NCI-H187 (cell line): Measurements from ENCODE around the gene CALR.

ENCODE experiments used
- DNase-seq, 2 experiments: peaks; one replicate each; lab custom pipeline; 2025; lab: John Stamatoyannopoulos, UW

The CALR gene

GRCh38 chr19:12979974-12980373 is 41.6 kb downstream of the CALR start:
- no peak for DNase-seq

GRCh38 chr19:12982648-12983047 is 44.2 kb downstream of the CALR start:
- DNase-seq: no peak

- no peak for DNase-seq
Observed at GRCh38 chr19:12983091-12983490, 44.7 kb downstream of the CALR start.

- DNase-seq: peak; percentile 22 to 28
Observed at GRCh38 chr19:12983542-12984142, 45.2 kb downstream of the CALR start.

GRCh38 chr19:12984143-12984627 is 45.8 kb downstream of the CALR start:
- no peak for DNase-seq

GRCh38 chr19:12984683-12985048 is 46.3 kb downstream of the CALR start:
- no peak for DNase-seq

- DNase-seq: no peak
Observed at GRCh38 chr19:12985049-12985776, 46.8 kb downstream of the CALR start.

GRCh38 chr19:12986726-12987125 is 48.3 kb downstream of the CALR start:
- no peak for DNase-seq

GRCh38 chr19:12987190-12987589 is 48.8 kb downstream of the CALR start:
- no peak for DNase-seq

- no peak for DNase-seq
Observed at GRCh38 chr19:12987781-12988180, 49.4 kb downstream of the CALR start.

GRCh38 chr19:12990431-12990830 is 52.0 kb downstream of the CALR start:
- no peak for DNase-seq

- no peak for DNase-seq
Observed at GRCh38 chr19:12990853-12991252, 52.4 kb downstream of the CALR start.

- DNase-seq: no peak
Observed at GRCh38 chr19:12991296-12991695, 52.9 kb downstream of the CALR start.

- DNase-seq: no peak
Observed at GRCh38 chr19:12992729-12993128, 54.3 kb downstream of the CALR start.

GRCh38 chr19:12993562-12993961 is 55.2 kb downstream of the CALR start:
- no peak for DNase-seq
